Fibroblast of villous mesenchyme (primary cell): Measurements from ENCODE around the gene TMEM150B. TPM values are rescaled to one million over a fixed set of nuclear protein-coding genes. Genes with fewer than 3 reads are reported as not detected.
A peak's percentile ranks its signal among the peaks of the same experiment; 100 is the strongest.

Source experiments
- DNase-seq: peaks from one replicate; pipeline ENCODE4 v3.0.0-alpha.2; 2010; ENCODE audit warnings: low read depth
- H3K4me3 ChIP-seq: 2 replicates; pipeline ENCODE4 v1.5.1; 2011; ENCODE audit warnings: low read depth, mild to moderate bottlenecking, low read length
- total RNA-seq: library from RNA; depleted of rRNA; stranded (reverse); fragments of >200 nt; gene quantifications from 2 replicates; pipeline ENCODE4 v1.2.3, GENCODE V29; 2012
- TF ChIP-seq, protein P1 (sequence below): IDR thresholded peaks from 2 replicates; pipeline ENCODE4 v1.5.1; 2012; ENCODE audit warnings: low read depth, mild to moderate bottlenecking, low read length; ENCODE audit not compliant: insufficient read depth

Gene TMEM150B
- total RNA-seq, 1 donor = not detected

GRCh38 chr19:55279770-55280643 lies 45.1 kb downstream of the TMEM150B start, which contains the start of gene HSPBP1:
TSS of gene HSPBP1 (minus strand) at chr19:55280110. CDS start at chr19:55279608, 502 bp downstream.
- DNase-seq = peak; percentile 94
- H3K4me3 ChIP-seq = peak within 1 kb of the TSS; percentile 85
- TF ChIP-seq, protein P1, sequence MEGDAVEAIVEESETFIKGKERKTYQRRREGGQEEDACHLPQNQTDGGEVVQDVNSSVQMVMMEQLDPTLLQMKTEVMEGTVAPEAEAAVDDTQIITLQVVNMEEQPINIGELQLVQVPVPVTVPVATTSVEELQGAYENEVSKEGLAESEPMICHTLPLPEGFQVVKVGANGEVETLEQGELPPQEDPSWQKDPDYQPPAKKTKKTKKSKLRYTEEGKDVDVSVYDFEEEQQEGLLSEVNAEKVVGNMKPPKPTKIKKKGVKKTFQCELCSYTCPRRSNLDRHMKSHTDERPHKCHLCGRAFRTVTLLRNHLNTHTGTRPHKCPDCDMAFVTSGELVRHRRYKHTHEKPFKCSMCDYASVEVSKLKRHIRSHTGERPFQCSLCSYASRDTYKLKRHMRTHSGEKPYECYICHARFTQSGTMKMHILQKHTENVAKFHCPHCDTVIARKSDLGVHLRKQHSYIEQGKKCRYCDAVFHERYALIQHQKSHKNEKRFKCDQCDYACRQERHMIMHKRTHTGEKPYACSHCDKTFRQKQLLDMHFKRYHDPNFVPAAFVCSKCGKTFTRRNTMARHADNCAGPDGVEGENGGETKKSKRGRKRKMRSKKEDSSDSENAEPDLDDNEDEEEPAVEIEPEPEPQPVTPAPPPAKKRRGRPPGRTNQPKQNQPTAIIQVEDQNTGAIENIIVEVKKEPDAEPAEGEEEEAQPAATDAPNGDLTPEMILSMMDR = no peak

DNA sequence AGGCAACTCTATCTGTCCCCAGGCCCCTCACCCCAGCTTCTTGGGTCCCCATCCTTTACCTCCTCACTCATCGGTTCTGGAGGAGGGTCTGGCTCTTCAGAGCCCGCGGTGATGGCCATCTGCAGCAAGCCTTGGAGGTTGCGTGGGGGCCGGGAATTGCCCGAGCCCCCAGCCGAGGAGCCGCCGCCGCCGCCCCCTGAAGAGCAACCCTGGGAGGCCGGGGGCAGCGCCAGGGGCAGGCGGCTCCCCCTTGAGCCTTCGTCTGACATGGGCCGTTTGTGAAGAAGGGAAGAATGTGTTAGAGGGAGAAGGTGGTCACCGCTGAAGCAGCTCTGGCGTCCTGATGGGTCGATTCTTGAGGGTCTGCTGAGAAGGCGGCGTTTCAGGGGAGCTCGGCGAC lies 45.8 kb downstream of the TMEM150B start:
- TF ChIP-seq, protein P1 = no peak
- peak overlapping the region; percentile 85 for H3K4me3 ChIP-seq
- DNase-seq = no peak

DNA sequence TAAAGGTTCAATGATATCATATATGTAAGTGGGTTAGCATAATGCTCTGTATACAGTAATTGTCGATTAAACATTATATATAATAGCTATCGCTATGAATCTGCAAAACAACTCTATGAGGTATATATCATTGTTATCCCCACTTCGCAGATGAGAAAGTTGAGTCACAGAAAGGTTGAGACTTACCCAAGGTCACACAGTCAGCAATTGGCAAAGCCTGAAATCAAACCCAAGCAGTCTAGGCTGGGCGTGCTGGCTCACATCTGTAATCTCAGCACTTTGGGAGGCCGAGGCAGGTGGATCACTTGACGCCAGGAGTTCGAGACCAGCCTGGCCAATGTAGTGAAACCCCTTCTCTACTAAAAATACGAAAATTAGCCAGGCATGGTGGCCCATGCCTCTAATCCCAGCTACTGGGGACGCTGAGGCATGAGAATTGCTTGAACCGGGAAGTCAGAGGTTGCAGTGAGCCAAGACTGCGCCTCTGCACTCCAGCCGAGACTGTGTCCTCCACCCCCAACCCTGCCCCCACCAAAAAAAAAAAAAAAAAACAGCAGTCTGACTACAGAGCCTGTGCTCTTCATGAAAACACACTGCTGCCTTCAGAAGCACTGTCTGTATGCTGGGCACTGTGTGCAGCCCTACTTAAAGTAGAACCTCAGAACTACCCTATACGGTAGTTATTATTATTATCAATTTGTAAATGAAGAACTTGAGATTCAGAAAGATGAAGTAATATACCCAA lies 46.6 kb downstream of the TMEM150B start:
- no peak for DNase-seq
- TF ChIP-seq, protein P1 = no peak
- no peak overlapping the region for H3K4me3 ChIP-seq

DNA sequence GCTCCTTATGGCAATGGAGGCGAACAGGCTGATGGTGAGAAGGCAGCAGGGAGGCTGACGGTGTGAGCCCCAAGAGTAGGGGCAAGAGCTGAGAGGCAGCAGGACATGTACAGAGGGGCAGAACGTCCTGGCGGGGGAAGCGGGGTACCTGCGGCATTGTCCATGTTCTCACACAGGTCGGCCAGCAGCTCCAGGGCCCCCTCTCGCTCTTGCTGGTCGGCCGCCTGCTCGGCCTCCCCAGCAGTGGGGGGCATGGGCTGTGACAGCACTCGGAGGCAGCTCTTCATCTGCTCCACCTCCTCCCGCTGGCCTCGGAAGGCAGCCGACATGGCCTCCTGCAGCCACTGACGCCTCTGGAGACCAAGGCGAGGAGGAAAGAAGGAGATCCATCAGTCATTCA lies 47.6 kb downstream of the TMEM150B start:
- no peak for DNase-seq
- TF ChIP-seq, protein P1 = no peak
- H3K4me3 ChIP-seq = no peak overlapping the region

DNA sequence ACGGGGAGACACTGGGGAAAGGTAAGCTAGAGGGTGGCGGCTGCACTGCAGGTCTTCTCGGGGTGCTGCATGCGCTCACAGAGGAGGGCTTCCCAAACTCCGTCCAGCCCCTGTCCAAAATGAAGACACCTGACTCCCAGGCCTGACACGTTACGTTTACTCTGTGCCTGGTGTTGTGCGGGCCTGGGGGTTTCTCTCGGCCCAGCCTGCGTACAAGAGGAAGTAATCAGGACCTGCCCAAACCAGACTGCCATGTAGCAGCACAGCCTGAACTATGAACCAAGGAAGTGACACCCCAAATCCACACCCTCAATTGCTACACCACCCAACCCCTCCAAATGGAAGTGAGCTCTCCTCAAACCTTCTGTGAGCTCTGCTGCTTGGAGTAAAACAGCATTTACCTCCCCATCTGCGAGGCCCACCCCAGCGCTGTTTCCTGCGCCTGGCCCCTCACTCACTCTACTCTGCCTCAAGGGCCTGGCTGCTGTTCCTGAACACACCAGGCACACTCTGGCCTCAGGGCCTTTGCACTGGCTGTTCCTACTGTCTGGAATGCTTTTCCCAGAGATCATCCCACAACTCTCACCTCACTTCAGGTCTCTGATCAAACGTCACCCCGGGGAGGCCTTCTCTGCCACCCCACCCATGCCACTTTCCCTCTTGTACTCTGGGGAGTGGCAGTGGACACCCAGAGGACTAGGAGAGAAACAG lies 48.3 kb downstream of the TMEM150B start:
- no peak for DNase-seq
- TF ChIP-seq, protein P1 = no peak
- H3K4me3 ChIP-seq = no peak overlapping the region

DNA sequence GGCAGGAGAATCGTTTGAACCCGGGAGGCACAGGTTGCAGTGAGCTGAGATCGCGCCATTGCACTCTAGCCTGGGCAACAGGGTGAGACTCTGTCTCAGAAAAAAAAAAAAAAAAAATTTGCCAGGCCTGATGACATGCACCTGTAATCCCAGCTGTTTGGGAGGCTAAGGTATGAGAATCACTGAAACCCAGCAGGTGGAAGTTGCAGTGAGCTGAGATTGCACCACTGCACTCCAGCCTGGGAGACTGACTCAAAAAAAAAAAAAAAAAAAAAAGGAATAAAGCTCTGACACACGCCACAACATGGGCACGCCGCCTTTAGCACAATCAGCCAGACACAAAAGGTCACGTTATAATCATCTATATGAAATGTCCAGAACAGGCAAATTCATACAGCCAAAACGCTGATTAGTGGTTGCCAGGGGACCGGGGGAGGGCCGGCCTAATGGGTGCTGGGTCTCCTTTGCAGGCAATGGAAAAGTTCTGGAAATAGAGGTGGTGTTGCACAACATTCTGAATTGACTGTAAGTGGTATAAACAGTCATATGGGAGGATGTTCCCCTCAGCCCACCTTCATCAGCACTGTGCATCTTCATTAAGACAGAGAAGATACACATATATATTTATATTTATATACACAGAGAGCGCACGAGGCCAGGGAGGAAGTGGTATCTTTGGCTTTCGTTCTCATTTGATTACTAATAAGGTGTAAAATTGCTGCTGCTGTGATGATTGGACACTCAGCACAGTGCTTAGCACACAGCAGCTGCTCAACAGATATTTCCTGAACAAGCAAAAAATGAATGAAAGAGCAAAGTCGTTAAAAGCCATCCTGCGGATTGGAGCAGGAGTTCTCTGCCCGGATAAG lies 49.1 kb downstream of the TMEM150B start:
- TF ChIP-seq, protein P1 = no peak
- DNase-seq = no peak
- H3K4me3 ChIP-seq = no peak overlapping the region
